ENCODE measurements around the gene CLBA1. TPM values are rescaled to one million over a fixed set of nuclear protein-coding genes. Genes with fewer than 3 reads are reported as not detected.
"Not testable (repeated sequence)": the region's sequence is repeated elsewhere in the genome, so short reads cannot be mapped to it uniquely, and the experiment has no call there.

The CLBA1 gene
- total RNA-seq, 2 experiments from 2014 or later = 0.55 to 0.95 TPM

- H3K4me3 Mint-ChIP-seq; ATAC-seq; H3K27ac Mint-ChIP-seq; H3K27me3 Mint-ChIP-seq (ENCODE audit: low read depth); DNase-seq; H3K36me3 Mint-ChIP-seq (ENCODE audit: low read depth); POLR2A ChIA-PET; H3K9me3 Mint-ChIP-seq (ENCODE audit: insufficient read depth): not testable (repeated sequence)
- CTCF ChIA-PET = interaction anchor here (0.9 to 4.4 kb wide), 3 partner anchors 8 to 17 kb away, joined by 3 to 38 read pairs (median 3); no protein-coding TSS in a partner anchor
- H3K4me1 Mint-ChIP-seq (ENCODE audit: low read depth) = peaks cover 33% of the 10 kb centered on the region
These were observed 42.1 kb downstream of the CLBA1 start for GRCh38 chr14:105027718-105028117.

DNA sequence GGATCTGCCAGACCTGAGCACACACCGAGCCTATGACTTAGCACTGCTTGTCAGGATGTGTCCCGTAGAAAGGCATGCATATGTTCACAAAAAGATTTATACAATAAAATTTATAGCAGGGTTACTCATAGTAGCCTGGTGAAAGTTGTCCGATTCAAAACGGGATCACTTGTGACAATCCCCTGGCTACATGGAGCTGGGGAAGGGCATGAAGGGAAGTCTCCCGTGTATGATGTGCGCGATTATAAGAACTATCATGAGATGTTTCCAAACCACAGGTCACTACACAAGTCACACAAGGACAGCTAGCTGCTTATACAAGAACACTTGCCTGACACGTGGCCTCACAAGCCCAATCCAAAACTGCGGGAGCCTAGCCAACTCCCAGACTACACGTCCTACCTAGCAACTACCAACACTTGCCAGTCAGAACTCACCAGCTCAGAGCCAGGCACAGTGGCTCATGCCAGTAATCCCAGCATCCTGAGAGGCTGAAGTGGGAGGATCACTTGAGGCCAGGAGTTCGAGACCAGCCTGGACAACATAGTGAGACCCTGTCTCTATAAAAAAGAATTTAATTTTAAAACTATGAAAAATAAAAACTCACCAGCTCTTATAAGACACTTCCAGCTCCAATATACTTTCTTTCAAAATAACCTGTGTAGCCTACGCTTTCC, 42.8 kb downstream of the CLBA1 start:
- Mint-ChIP-seq H3K4me1 (ENCODE audit: low read depth) (peaks cover 37% of the 10 kb centered on the region), H3K9me3 (ENCODE audit: insufficient read depth) (no peaks in the 10 kb centered on the region), H3K36me3 (ENCODE audit: low read depth) (peaks cover 6% of the 10 kb centered on the region), H3K27me3 (ENCODE audit: low read depth) (no peaks in the 10 kb centered on the region), H3K27ac (no peak overlapping the region), H3K4me3 (no peak overlapping the region)
- ChIA-PET CTCF (interaction anchor here (1.6 to 4.4 kb wide), 2 partner anchors 8 to 16 kb away, joined by 3 to 38 read pairs; no protein-coding TSS in a partner anchor), POLR2A (interaction anchor here (1.5 kb wide), 1 partner anchor 15 kb away, joined by 4 read pairs; no protein-coding TSS in a partner anchor)
- no peak for DNase-seq
- ATAC-seq = no peak

GRCh38 chr14:105029402-105029801, 43.8 kb downstream of the CLBA1 start:
- ChIA-PET CTCF (interaction anchor here (0.7 kb wide), 1 partner anchor 61 kb away, joined by 3 read pairs; no protein-coding TSS in a partner anchor), POLR2A (interaction anchor here (1.5 kb wide), 1 partner anchor 14 kb away, joined by 4 read pairs; no protein-coding TSS in a partner anchor)
- ATAC-seq (no peak), DNase-seq (no peak)
- H3K4me1 Mint-ChIP-seq (ENCODE audit: low read depth) = peaks cover 34% of the 10 kb centered on the region
- H3K36me3 Mint-ChIP-seq (ENCODE audit: low read depth) = peaks cover 4% of the 10 kb centered on the region
- no peak overlapping the region for H3K27ac Mint-ChIP-seq
- H3K27me3 Mint-ChIP-seq (ENCODE audit: low read depth) = peaks cover 5% of the 10 kb centered on the region
- no peak overlapping the region for H3K4me3 Mint-ChIP-seq
- no peaks in the 10 kb centered on the region for H3K9me3 Mint-ChIP-seq (ENCODE audit: insufficient read depth)

DNA sequence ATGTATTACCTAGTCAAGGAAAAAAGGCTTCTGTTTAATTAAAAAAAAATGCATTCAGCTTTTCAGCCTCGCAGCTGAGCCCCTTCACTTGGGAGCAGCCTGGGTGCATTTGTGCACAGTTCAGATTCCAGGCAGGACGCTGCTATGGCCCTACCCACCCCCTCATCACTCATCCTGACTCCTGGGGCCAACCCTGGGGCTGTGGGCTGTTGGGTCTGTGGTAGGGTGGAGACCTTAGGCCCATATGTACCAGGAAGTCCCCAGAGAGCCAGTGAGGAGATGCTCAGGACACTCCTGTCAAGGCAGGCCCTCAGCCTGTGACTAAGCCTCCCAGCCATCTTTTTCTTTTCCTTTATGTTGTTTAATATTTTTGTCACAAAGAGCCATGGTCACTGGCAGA, 44.6 kb downstream of the CLBA1 start:
- DNase-seq (no peak), ATAC-seq (no peak)
- Mint-ChIP-seq H3K9me3 (ENCODE audit: insufficient read depth) (no peaks in the 10 kb centered on the region), H3K27me3 (ENCODE audit: low read depth) (peaks cover 5% of the 10 kb centered on the region), H3K36me3 (ENCODE audit: low read depth) (peaks cover 4% of the 10 kb centered on the region), H3K4me3 (no peak overlapping the region), H3K27ac (no peak overlapping the region), H3K4me1 (ENCODE audit: low read depth) (peaks cover 29% of the 10 kb centered on the region)
- ChIA-PET POLR2A (no interaction called here), CTCF (interaction anchor here (4.6 kb wide), 1 partner anchor 16 kb away, joined by 32 read pairs; no protein-coding TSS in a partner anchor)

DNA sequence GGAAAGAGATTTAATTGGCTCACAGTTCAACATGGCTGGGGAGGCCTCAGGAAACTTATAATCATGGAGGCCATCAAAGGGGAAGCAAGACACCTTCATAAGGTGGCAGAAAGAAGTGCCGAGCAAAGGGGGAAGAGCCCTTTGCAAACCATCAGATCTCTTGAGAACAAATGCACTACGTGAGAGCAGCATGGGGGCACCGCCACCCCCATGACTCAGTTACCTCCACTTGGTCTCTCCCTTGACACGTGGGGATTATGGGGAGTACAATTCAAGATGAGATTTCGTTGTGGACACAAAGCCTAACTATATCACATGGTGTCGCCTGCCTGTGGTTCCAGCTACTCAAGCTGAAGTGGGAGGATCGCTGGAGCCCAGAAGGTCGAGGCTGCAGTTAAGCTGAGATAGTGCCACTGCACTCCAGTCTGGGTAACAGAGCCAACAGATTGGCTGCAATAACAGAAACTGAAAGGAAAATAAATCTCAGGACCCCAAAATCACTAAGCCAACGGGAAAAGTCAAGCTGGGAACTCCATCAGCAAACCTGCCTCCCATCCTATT, 45.3 kb downstream of the CLBA1 start:
- no peak for ATAC-seq

DNA sequence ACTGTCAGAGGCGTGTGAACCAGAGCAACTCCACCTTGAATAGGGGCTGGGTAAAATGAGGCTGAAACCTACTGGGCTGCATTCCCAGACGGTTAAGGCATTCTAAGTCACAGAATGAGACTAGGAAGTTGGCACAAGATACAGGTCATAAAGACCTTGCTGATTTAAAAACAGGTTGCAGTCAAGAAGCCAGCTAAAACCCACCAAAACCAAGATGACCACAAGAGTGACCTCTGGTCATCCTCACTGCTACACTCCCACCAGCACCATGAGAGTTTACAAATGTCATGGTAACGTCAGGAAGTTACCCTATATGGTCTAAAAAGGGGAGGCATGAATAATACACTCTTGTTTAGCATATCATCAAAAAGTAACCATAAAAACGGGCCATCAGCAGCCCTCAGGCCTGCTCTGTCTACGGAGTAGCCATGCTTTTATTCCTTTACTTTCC, 46.9 kb downstream of the CLBA1 start:
- not testable (repeated sequence) for H3K27me3 Mint-ChIP-seq (ENCODE audit: low read depth); H3K9me3 Mint-ChIP-seq (ENCODE audit: insufficient read depth); H3K27ac Mint-ChIP-seq; DNase-seq; ATAC-seq; H3K36me3 Mint-ChIP-seq (ENCODE audit: low read depth)
- Mint-ChIP-seq H3K4me3 (peak overlapping the region; percentile 75), H3K4me1 (ENCODE audit: low read depth) (peaks cover 15% of the 10 kb centered on the region)
- ChIA-PET CTCF (interaction anchor here (1.4 to 4.6 kb wide), 3 partner anchors 13 to 58 kb away, joined by 3 to 32 read pairs (median 3); no protein-coding TSS in a partner anchor), POLR2A (interaction anchor here (1.7 kb wide), 1 partner anchor 12 kb away, joined by 7 read pairs; the partner anchor contains the start of gene CDCA4)

More for the DNA sequence above, 45.3 kb downstream of the CLBA1 start:
- H3K36me3 Mint-ChIP-seq (ENCODE audit: low read depth) = peaks cover 4% of the 10 kb centered on the region
- ChIA-PET CTCF (interaction anchor here (1.2 to 4.6 kb wide), 3 partner anchors 10 to 59 kb away, joined by 3 to 32 read pairs (median 5); partner anchors contain the start of gene CDCA4), POLR2A (interaction anchor here (1.1 kb wide), 1 partner anchor 10 kb away, joined by 4 read pairs; the partner anchor contains the start of gene CDCA4)
- H3K4me1 Mint-ChIP-seq (ENCODE audit: low read depth) = peaks cover 24% of the 10 kb centered on the region
- H3K4me3 Mint-ChIP-seq = no peak overlapping the region
- peaks cover 5% of the 10 kb centered on the region for H3K27me3 Mint-ChIP-seq (ENCODE audit: low read depth)
- H3K27ac Mint-ChIP-seq = no peak overlapping the region
- H3K9me3 Mint-ChIP-seq (ENCODE audit: insufficient read depth) = no peaks in the 10 kb centered on the region
- DNase-seq = no peak

- H3K36me3 Mint-ChIP-seq (ENCODE audit: low read depth); H3K9me3 Mint-ChIP-seq (ENCODE audit: insufficient read depth); H3K27me3 Mint-ChIP-seq (ENCODE audit: low read depth); DNase-seq; ATAC-seq: not testable (repeated sequence)
- CTCF ChIA-PET = interaction anchor here (1.4 to 4.6 kb wide), 2 partner anchors 12 to 57 kb away, joined by 3 to 32 read pairs; no protein-coding TSS in a partner anchor
- H3K4me3 Mint-ChIP-seq = peak overlapping the region; percentile 75
- H3K4me1 Mint-ChIP-seq (ENCODE audit: low read depth) = peaks cover 15% of the 10 kb centered on the region
- H3K27ac Mint-ChIP-seq = peak overlapping the region; percentile 84
- POLR2A ChIA-PET = interaction anchor here (1.7 kb wide), 1 partner anchor 13 kb away, joined by 7 read pairs; the partner anchor contains the start of gene CDCA4
These were observed 47.9 kb downstream of the CLBA1 start for GRCh38 chr14:105033412-105033900.

DNA sequence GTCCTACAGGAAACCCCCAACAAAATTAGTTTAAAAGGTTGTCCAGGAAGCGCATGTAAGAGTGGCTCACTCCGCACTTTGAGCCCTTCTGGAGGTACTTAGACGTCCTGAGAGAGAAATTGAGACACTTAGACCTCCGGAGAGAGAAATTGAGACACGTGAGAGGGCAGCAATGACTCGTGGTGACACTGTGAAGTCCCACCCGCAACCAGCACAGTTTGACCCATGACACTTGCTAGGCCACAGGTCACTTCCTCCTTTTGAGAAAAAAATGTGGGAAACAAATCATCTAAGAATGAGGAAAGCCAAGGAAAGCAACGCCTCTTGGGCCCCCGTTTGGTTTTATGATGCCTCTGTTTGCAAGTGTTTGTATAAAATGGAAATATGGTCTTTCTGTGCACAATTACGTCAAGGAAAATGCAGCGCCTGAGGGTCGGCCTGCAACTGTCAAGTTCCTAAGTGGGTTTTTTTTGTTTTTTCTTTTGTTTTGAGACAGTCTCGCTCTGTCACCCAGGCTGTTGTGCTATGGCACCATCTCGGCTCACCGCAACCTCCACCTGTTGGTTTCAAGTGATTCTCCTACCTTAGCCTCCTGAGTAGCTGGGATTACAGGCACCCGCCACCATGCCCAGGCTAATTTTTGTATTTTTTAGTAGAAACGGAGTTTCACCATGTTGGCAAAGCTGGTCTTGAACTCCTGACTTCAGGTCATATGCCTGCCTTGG, 48.9 kb downstream of the CLBA1 start:
- H3K4me1 Mint-ChIP-seq (ENCODE audit: low read depth) = peaks cover 15% of the 10 kb centered on the region
- H3K4me3 Mint-ChIP-seq = no peak overlapping the region
- POLR2A ChIA-PET = interaction anchor here (0.9 to 1.7 kb wide), 2 partner anchors 14 to 19 kb away, joined by 3 to 7 read pairs; partner anchors contain the start of gene CDCA4

GRCh38 chr14:105035616-105036015, 50.0 kb downstream of the CLBA1 start:
- H3K27me3 Mint-ChIP-seq (ENCODE audit: low read depth); DNase-seq; H3K36me3 Mint-ChIP-seq (ENCODE audit: low read depth); H3K27ac Mint-ChIP-seq; H3K4me3 Mint-ChIP-seq; ATAC-seq; H3K9me3 Mint-ChIP-seq (ENCODE audit: insufficient read depth): not testable (repeated sequence)
- H3K4me1 Mint-ChIP-seq (ENCODE audit: low read depth) = peaks cover 15% of the 10 kb centered on the region
- ChIA-PET POLR2A (interaction anchor here (0.9 kb wide), 1 partner anchor 20 kb away, joined by 3 read pairs; no protein-coding TSS in a partner anchor), CTCF (interaction anchor here (0.6 to 3.1 kb wide), 4 partner anchors 8 to 51 kb away, joined by 3 to 28 read pairs (median 3); no protein-coding TSS in a partner anchor)

More for the DNA sequence above, 48.9 kb downstream of the CLBA1 start:
- Mint-ChIP-seq H3K9me3 (ENCODE audit: insufficient read depth) (no peaks in the 10 kb centered on the region), H3K36me3 (ENCODE audit: low read depth) (no peaks in the 10 kb centered on the region), H3K27me3 (ENCODE audit: low read depth) (peaks cover 5% of the 10 kb centered on the region), H3K27ac (no peak overlapping the region)
- no peak for DNase-seq
- CTCF ChIA-PET = interaction anchor here (1.1 to 4.6 kb wide), 3 partner anchors 8 to 11 kb away, joined by 3 to 32 read pairs (median 28); no protein-coding TSS in a partner anchor
- ATAC-seq = no peak

DNA sequence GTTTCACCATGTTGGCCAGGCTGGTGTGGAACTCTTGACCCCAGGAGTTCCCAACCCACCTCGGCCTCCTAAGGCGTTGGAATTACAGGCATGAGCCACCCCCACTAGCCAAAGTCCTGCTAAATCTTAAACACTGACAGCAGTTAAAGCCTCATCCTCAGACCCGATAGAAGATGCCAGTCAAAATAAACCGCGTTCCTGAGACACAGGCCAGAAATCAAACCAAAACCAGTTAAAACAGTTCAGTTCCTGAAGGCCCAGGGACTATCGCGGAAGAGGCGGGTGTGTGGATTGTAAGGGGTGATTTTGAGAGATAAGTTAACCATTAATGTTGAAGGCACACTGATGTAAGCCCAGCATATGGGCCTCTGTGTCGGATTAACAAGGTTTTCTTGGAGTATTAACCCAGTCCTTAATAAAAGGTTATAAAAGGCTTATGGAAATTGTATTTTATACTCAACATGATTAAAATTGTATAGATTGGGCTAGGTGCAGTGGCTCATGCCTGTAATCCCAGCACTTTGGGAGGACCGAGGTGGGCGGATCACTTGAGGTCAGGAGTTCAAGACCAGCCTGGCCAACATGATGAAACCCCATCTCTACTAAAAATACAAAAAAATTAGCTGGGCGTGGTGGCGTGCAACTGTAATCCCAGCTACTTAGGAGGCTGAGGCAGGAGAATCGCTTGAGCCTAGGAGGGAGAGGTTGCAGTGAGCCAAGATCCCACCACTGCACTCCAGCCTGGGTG, 54.0 kb downstream of the CLBA1 start:
- Mint-ChIP-seq H3K36me3 (ENCODE audit: low read depth) (no peaks in the 10 kb centered on the region), H3K9me3 (ENCODE audit: insufficient read depth) (no peaks in the 10 kb centered on the region), H3K4me1 (ENCODE audit: low read depth) (peaks cover 3% of the 10 kb centered on the region), H3K4me3 (no peak overlapping the region), H3K27ac (no peak overlapping the region), H3K27me3 (ENCODE audit: low read depth) (no peaks in the 10 kb centered on the region)
- ATAC-seq (no peak), DNase-seq (no peak)
- ChIA-PET CTCF (interaction anchor here (2.3 kb wide), 1 partner anchor 19 kb away, joined by 5 read pairs; the partner anchor contains the start of gene CDCA4), POLR2A (no interaction called here)
